ENCODE measurements around the gene CPEB3.

Gene CPEB3

GRCh38 chr10:92213049-92213448 is 77.8 kb downstream of the CPEB3 start:
- no peak for DNase-seq (ENCODE audit: low read depth)

- DNase-seq (ENCODE audit: low read depth): no peak
Observed at GRCh38 chr10:92208736-92209135, 82.1 kb downstream of the CPEB3 start.

- no peak for DNase-seq (ENCODE audit: low read depth)
Observed at GRCh38 chr10:92208157-92208720, 82.6 kb downstream of the CPEB3 start.

GRCh38 chr10:92207061-92207460 is 83.8 kb downstream of the CPEB3 start:
- no peak for DNase-seq (ENCODE audit: low read depth)

GRCh38 chr10:92203919-92204623 is 86.8 kb downstream of the CPEB3 start:
- DNase-seq (ENCODE audit: low read depth): no peak

GRCh38 chr10:92202536-92202935 is 88.3 kb downstream of the CPEB3 start:
- DNase-seq (ENCODE audit: low read depth): no peak

- DNase-seq (ENCODE audit: low read depth): no peak
Observed at GRCh38 chr10:92200564-92200963, 90.3 kb downstream of the CPEB3 start.

GRCh38 chr10:92187101-92187500 is 103.8 kb downstream of the CPEB3 start:
- DNase-seq (ENCODE audit: low read depth): no peak

GRCh38 chr10:92184977-92185376 is 105.9 kb downstream of the CPEB3 start:
- DNase-seq (ENCODE audit: low read depth): no peak

GRCh38 chr10:92183199-92183598 is 107.7 kb downstream of the CPEB3 start:
- DNase-seq (ENCODE audit: low read depth): no peak

GRCh38 chr10:92181575-92181974 is 109.3 kb downstream of the CPEB3 start:
- DNase-seq (ENCODE audit: low read depth): no peak

GRCh38 chr10:92180399-92180798 is 110.5 kb downstream of the CPEB3 start:
- DNase-seq (ENCODE audit: low read depth): no peak

- DNase-seq (ENCODE audit: low read depth): no peak
Observed at GRCh38 chr10:92177546-92177945, 113.3 kb downstream of the CPEB3 start.

- no peak for DNase-seq (ENCODE audit: low read depth)
Observed at GRCh38 chr10:92175164-92175563, 115.7 kb downstream of the CPEB3 start.

- DNase-seq (ENCODE audit: low read depth): no peak
Observed at GRCh38 chr10:92173996-92174395, 116.9 kb downstream of the CPEB3 start.

GRCh38 chr10:92164036-92164696 is 126.7 kb downstream of the CPEB3 start:
- DNase-seq (ENCODE audit: low read depth): no peak

- DNase-seq (ENCODE audit: low read depth): no peak
Observed at GRCh38 chr10:92162541-92162940, 128.3 kb downstream of the CPEB3 start.

GRCh38 chr10:92156874-92157773 is 133.8 kb downstream of the CPEB3 start:
- no peak for DNase-seq (ENCODE audit: low read depth)

GRCh38 chr10:92150823-92151222 is 140.1 kb downstream of the CPEB3 start:
- DNase-seq (ENCODE audit: low read depth): no peak

GRCh38 chr10:92149261-92149660 is 141.6 kb downstream of the CPEB3 start:
- DNase-seq (ENCODE audit: low read depth): no peak

- DNase-seq (ENCODE audit: low read depth): no peak
Observed at GRCh38 chr10:92146781-92147180, 144.1 kb downstream of the CPEB3 start.

GRCh38 chr10:92146107-92146506 is 144.8 kb downstream of the CPEB3 start:
- no peak for DNase-seq (ENCODE audit: low read depth)
